BLaER1 (cell line): ENCODE measurements around the gene CDCA5.

Experiments used
- H3K27ac ChIP-seq: shearing (Covaris generic); formaldehyde crosslinking; 2 replicates; pipeline ENCODE4 v1.8.1; 2022
- H3K27me3 ChIP-seq: shearing (Covaris generic); formaldehyde crosslinking; 2 replicates; pipeline ENCODE4 v1.8.1; 2022
- H3K36me3 ChIP-seq: shearing (Covaris generic); formaldehyde crosslinking; 2 replicates; pipeline ENCODE4 v1.8.1; 2022
- H3K4me1 ChIP-seq: shearing (Covaris generic); formaldehyde crosslinking; 2 replicates; pipeline ENCODE4 v1.8.1; 2022
- H3K4me2 ChIP-seq: shearing (Covaris generic); formaldehyde crosslinking; 2 replicates; pipeline ENCODE4 v1.8.1; 2022
- H3K4me3 ChIP-seq: shearing (Covaris generic); formaldehyde crosslinking; 2 replicates; pipeline ENCODE4 v1.8.1; 2022
- H3K9ac ChIP-seq: shearing (Covaris generic); formaldehyde crosslinking; 2 replicates; pipeline ENCODE4 v1.8.1; 2022
- H3K9me3 ChIP-seq: shearing (Covaris generic); formaldehyde crosslinking; 2 replicates; pipeline ENCODE4 v1.8.1; 2022
- H4K20me1 ChIP-seq: shearing (Covaris generic); formaldehyde crosslinking; 2 replicates; pipeline ENCODE4 v1.8.1; 2022
- Cebpa-rat ChIP-seq: shearing (Covaris generic); IDR thresholded peaks from 2 replicates; pipeline ENCODE4 v1.8.1; 2022

CDCA5 gene

DNA sequence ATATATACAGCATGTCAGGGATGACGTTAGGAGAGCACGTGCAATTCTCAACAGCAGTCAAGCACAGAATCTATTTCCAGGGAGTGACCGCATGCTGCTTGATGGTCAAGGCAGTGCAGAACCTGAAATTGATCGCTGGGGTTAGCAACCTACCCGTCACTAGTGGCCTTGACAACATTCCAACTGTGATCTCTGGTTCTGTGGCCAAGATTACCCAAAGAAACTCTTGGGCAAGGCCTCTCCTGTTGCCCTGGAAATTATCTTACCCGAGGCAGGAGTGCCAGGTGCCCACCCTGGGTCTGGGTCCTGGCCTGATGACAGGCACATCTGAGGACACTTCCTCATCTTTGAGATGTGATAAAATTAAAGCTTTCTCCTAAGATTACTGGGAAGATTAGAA lies 30.0 kb upstream of the CDCA5 start:
- Histone ChIP-seq H3K4me2 (peak overlapping the region; percentile 100), H3K27me3 (no peaks in the 10 kb centered on the region), H4K20me1 (peaks cover 42% of the 10 kb centered on the region), H3K27ac (no peak overlapping the region), H3K9me3 (no peaks in the 10 kb centered on the region), H3K4me1 (peaks cover 65% of the 10 kb centered on the region), H3K4me3 (0 out of 2 replicates have a peak overlapping the region, but pooled peaks have one; percentile 74), H3K9ac (peak overlapping the region; percentile 80; the same call in 1 of the 2 replicates), H3K36me3 (peaks cover 50% of the 10 kb centered on the region)
- TF ChIP-seq Cebpa-rat = no peak

DNA sequence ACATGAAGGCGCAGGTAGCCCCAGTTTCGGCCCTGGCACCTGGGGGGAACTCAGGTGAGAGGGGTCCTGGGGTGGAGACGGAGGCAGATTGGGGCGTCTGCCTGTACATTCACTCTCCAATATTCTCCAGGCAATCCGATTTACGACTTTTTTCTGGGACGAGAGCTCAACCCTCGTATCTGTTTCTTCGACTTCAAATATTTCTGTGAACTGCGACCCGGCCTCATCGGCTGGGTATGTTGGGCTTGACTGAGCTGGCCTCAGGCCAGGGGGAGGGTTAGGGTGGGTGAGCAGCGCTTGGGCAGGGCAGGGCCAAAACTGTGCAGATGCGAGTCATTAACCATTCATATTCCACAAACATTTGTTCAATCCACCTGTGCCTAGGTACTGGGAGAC lies 29.5 kb upstream of the CDCA5 start:
- H3K4me2 ChIP-seq = peak overlapping the region; percentile 100
- no peaks in the 10 kb centered on the region for H3K27me3 ChIP-seq
- H3K4me3 ChIP-seq = peak overlapping the region; percentile 74
- H3K27ac ChIP-seq = peak overlapping the region; percentile 85
- peak overlapping the region; percentile 80 for H3K9ac ChIP-seq
- peaks cover 60% of the 10 kb centered on the region for H3K4me1 ChIP-seq
- peaks cover 50% of the 10 kb centered on the region for H3K36me3 ChIP-seq
- no peak for TF ChIP-seq Cebpa-rat
- no peaks in the 10 kb centered on the region for H3K9me3 ChIP-seq
- peaks cover 37% of the 10 kb centered on the region for H4K20me1 ChIP-seq

DNA sequence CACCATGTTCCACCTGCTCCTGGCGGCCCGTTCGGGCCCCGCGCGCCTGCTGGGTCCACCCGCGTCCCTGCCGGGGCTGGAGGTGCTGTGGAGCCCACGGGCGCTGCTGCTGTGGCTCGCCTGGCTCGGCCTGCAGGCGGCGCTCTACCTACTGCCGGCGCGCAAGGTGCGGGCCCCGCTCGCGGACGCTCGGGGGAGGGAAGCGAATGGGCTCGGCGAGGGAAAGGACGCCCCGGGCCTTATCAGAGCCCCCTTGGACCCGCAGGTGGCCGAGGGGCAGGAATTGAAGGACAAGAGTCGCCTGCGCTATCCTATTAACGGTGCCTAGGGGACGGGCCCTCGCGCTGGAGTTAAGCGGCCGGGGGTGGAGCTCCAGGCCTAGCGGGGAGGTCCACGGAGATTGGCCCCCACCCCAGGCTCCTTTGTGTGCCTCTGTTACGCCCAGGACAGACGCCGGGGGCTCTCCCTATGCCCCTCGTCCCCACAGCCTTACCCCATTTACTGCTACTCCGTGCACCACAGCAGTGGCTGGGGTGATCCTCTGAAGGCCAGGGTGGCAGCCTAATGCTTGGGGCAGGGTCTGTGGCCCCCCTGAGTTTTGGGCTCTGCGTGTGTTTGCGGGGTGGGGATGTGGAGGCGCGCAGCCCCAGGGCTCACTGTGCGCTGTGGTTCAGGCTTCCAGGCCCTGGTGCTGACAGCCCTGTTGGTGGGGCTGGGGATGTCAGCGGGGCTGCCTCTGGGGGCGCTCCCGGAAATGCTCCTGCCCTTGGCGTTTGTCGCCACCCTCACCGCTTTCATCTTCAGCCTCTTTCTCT lies 28.9 kb upstream of the CDCA5 start:
- no peaks in the 10 kb centered on the region for H3K9me3 ChIP-seq
- peaks cover 50% of the 10 kb centered on the region for H3K36me3 ChIP-seq
- peak overlapping the region; percentile 85 for H3K27ac ChIP-seq
- peak overlapping the region; percentile 80 for H3K9ac ChIP-seq
- no peaks in the 10 kb centered on the region for H3K27me3 ChIP-seq
- TF ChIP-seq Cebpa-rat = no peak
- peak overlapping the region; percentile 74 for H3K4me3 ChIP-seq
- peaks cover 55% of the 10 kb centered on the region for H3K4me1 ChIP-seq
- H4K20me1 ChIP-seq = peaks cover 32% of the 10 kb centered on the region
- peak overlapping the region; percentile 100 for H3K4me2 ChIP-seq

DNA sequence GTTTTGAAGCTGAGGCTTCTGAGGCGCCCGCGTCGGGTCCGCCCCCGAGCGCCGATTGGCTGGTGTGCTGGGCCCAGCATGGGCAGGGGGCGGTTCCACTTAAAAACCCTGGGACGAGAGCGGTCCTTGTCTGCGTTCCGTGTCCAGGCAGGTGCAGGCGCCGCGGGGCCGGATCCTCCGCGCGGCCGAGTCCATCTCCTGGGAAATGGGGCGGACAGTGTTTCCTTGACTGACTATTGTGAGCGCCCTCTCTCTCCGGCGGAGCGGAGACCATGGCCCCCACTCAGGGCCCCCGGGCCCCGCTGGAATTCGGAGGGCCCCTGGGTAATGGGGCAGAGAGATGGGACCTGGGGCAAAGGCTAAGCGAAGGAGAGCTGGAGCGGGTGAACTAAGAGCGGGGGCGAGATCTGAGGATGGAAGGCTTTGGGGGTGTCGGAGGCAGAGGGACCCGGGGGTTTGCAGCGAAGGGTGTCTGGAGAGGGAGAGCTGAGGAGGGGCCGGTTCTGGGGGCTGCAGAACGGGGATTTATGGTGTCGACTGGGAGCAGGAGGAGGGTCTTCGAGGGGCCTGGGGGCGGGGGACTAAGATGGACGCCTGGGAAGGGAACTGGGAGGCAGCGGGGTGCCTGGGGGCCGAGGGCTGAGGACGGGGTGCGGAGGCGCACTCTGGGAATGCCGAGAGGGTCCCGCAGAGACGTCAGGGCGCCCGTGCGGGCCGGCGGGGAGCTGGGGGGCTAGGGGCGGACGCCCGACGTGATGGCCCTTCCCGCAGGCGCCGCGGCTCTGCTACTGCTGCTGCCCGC lies 28.1 kb upstream of the CDCA5 start, which contains the start of gene TM7SF2:
Gene TM7SF2, plus strand, starts transcription at position 129 of the 802 bp plus-strand sequence. Its CDS starts 144 bp downstream, at position 273.
- peaks cover 55% of the 10 kb centered on the region for H3K4me1 ChIP-seq
- H3K27ac ChIP-seq = peak within 1 kb of the TSS; percentile 85
- peak within 1 kb of the TSS; percentile 100 for H3K4me2 ChIP-seq
- no peak for TF ChIP-seq Cebpa-rat
- peak within 1 kb of the TSS; percentile 74 for H3K4me3 ChIP-seq
- H4K20me1 ChIP-seq = peaks cover 34% of the 10 kb centered on the region
- no peaks in the 10 kb centered on the region for H3K9me3 ChIP-seq
- peak within 1 kb of the TSS; percentile 80 for H3K9ac ChIP-seq
- H3K27me3 ChIP-seq = no peaks in the 10 kb centered on the region
- peaks cover 58% of the 10 kb centered on the region for H3K36me3 ChIP-seq

DNA sequence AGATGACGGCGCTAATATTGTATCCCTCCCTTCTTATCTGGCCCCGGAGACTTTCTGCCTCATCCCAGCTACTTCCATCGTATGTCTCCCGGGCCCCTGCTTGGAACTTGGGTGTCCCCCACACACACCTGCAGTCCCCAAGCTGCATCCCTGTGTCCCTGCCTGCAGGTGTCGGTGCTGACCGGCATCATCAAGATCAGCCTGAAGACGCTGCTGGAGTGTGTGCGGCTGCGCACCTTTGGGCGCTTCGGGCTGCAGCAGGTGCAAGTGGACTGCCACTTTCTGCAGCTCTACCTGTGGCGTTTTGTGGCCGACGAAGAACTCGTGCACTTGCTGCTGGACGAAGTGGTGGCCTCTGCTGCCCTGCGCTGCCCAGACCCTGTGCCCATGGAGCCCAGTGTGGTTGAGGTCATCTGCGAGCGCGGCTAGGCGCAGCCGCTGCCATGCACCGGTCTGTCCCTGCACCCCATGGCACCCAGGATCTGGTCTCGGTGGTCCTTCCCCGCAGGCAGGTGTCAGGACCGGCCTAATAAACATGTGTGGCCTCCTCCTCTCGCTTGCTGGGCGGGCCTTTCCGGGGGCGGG lies 27.4 kb upstream of the CDCA5 start:
- peaks cover 30% of the 10 kb centered on the region for H4K20me1 ChIP-seq
- no peaks in the 10 kb centered on the region for H3K27me3 ChIP-seq
- H3K4me2 ChIP-seq = peak overlapping the region; percentile 100
- H3K9ac ChIP-seq = no peak overlapping the region
- H3K9me3 ChIP-seq = no peaks in the 10 kb centered on the region
- TF ChIP-seq Cebpa-rat = no peak
- peak overlapping the region; percentile 74 for H3K4me3 ChIP-seq
- no peak overlapping the region for H3K27ac ChIP-seq
- H3K4me1 ChIP-seq = peaks cover 48% of the 10 kb centered on the region
- H3K36me3 ChIP-seq = peaks cover 58% of the 10 kb centered on the region

DNA sequence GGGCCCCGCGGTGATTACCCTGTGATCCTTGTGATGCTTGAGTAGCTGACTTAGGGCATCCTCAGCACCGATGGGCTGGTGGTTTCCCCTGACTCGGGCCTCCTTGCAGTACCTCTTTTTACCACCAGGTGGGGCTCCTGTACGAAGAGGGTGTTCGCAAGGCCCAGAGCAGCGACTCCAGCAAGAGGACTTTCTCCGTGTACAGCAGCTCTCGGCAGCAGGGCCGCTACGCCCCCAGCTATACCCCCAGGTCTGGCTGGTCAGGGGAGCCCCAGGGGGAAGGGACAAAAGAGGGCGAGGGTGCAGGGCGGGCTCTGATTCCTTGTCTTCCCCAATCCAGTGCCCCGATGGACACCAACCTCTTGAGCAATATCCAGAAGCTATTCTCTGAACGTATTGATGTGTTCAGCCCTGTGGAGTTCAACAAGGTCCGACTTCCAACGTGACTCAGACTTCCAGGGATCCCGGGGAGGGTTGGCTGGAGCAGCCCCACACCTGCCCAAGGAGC lies 26.6 kb upstream of the CDCA5 start:
- Histone ChIP-seq H3K4me3 (no peak overlapping the region), H3K4me1 (peaks cover 39% of the 10 kb centered on the region), H3K9me3 (no peaks in the 10 kb centered on the region), H4K20me1 (peaks cover 26% of the 10 kb centered on the region), H3K36me3 (peaks cover 58% of the 10 kb centered on the region), H3K4me2 (peak overlapping the region; percentile 100), H3K27ac (no peak overlapping the region), H3K9ac (no peak overlapping the region; the same call in 1 of the 2 replicates), H3K27me3 (no peaks in the 10 kb centered on the region)
- TF ChIP-seq Cebpa-rat = no peak

DNA sequence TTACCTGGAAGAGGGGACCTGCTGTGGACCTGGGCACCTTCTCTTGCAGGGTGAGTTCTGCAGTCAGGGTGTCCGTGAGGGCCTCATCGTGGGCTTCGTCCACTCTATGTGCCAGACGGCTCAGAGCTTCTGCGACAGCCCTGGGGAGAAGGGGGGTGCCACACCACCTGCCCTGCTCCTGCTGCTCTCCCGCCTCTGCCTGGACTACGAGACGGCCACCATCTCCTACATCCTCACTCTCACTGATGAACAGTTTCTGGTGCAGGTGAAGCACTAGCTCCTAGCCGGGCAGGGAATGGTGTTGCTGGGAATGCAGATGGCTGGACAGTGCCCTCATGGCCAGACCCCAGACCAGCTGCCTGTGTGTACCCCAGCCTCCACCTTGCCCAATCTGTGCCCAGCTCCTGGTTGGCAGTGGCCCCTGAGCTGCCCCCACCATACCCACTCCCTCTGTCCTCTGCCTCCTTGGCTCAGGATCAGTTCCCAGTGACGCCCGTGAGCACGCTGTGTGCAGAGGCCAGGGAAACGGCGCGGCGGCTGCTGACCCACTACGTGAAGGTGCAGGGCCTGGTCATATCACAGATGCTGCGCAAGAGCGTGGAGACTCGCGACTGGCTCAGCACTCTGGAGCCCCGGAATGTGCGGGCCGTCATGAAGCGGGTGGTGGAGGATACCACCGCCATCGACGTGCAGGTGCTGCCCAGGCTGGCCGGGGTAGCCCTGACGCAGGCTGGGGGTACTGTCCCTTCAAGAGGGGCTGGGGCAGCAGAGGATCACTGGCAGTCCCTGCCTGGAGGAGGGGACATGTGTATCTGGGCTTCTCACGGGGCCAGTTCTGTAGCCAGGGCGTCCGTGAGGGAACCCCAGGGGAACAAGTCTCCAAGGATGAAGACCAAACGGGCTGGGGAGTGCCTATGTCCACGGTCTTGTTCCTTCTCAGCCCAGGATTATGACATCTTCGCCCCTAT lies 25.7 kb upstream of the CDCA5 start:
- Histone ChIP-seq H3K36me3 (peaks cover 59% of the 10 kb centered on the region), H3K9ac (no peak overlapping the region), H3K27me3 (no peaks in the 10 kb centered on the region), H4K20me1 (peaks cover 34% of the 10 kb centered on the region), H3K4me3 (no peak overlapping the region), H3K27ac (no peak overlapping the region), H3K9me3 (no peaks in the 10 kb centered on the region), H3K4me1 (peaks cover 38% of the 10 kb centered on the region), H3K4me2 (peak overlapping the region; percentile 100; the same call in 1 of the 2 replicates)
- TF ChIP-seq Cebpa-rat = no peak

DNA sequence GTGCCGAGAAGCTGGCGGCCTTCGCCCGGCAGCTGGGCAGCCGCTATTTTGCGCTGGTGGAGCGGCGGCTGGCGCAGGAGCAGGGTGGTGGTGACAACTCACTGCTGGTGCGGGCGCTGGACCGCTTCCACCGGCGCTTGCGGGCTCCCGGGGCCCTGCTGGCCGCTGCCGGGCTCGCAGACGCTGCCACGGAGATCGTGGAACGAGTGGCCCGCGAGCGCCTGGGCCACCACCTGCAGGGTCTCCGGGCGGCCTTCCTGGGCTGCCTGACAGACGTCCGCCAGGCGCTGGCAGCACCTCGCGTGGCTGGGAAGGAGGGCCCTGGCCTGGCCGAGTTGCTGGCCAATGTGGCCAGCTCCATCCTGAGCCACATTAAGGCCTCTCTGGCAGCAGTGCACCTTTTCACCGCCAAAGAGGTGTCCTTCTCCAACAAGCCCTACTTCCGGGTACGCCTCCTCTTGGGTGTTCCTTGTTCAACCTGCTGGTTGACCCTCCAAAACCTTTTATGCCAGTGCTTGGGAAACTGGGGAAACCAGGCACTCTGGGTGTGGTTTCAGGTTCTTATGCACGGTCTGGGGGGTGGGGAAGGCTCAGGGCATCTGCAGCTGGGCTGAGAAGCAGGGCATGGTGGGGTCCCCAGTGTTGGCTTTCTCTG lies 24.8 kb upstream of the CDCA5 start:
- no peak overlapping the region for H3K9ac ChIP-seq
- peaks cover 29% of the 10 kb centered on the region for H3K4me1 ChIP-seq
- peaks cover 59% of the 10 kb centered on the region for H3K36me3 ChIP-seq
- H3K4me2 ChIP-seq = no peak overlapping the region
- H3K9me3 ChIP-seq = no peaks in the 10 kb centered on the region
- no peak for TF ChIP-seq Cebpa-rat
- H3K4me3 ChIP-seq = no peak overlapping the region
- H4K20me1 ChIP-seq = peaks cover 40% of the 10 kb centered on the region
- no peak overlapping the region for H3K27ac ChIP-seq
- H3K27me3 ChIP-seq = no peaks in the 10 kb centered on the region
